Astrocyte of the cerebellum (primary cell): Measurements from ENCODE around the gene PMFBP1.

Experiments used
- DNase-seq: peaks from one replicate; pipeline ENCODE4 v3.0.0-alpha.2; 2011; ENCODE audit warnings: low read depth
- H3K4me3 ChIP-seq: 2 replicates; pipeline ENCODE4 v1.5.1; 2011; ENCODE audit warnings: mild to moderate bottlenecking, low read depth, low read length, moderate library complexity
- CTCF ChIP-seq: IDR thresholded peaks from 2 replicates; pipeline ENCODE4 v1.5.1; 2012; ENCODE audit warnings: low read length, low read depth, moderate library complexity, mild to moderate bottlenecking; ENCODE audit errors: missing control alignments
- in situ Hi-C: cut with HindIII; loops from 2 replicates; pipeline ENCODE4 v1.10.0; 2017; ENCODE audit warnings: low sequenced_read_pairs

PMFBP1 gene

GRCh38 chr16:72174726-72175125, 2.8 kb upstream of the PMFBP1 start:
- no peak overlapping the region for H3K4me3 ChIP-seq
- in situ Hi-C loops = no loop called here
- DNase-seq = no peak
- no peak for TF ChIP-seq CTCF

GRCh38 chr16:72173997-72174396, 2.0 kb upstream of the PMFBP1 start:
- in situ Hi-C loops = no loop called here
- no peak for TF ChIP-seq CTCF
- H3K4me3 ChIP-seq = no peak overlapping the region
- DNase-seq = no peak

- in situ Hi-C loops = no loop called here
- no peak overlapping the region for H3K4me3 ChIP-seq
- TF ChIP-seq CTCF = no peak
- DNase-seq = no peak
Observed at GRCh38 chr16:72171236-72171635, 719 bp downstream of the PMFBP1 start.

GRCh38 chr16:72169708-72170107, 2.2 kb downstream of the PMFBP1 start:
- no peak for TF ChIP-seq CTCF
- in situ Hi-C loops = no loop called here
- no peak overlapping the region for H3K4me3 ChIP-seq
- no peak for DNase-seq

- no peak overlapping the region for H3K4me3 ChIP-seq
- in situ Hi-C loops = no loop called here
- TF ChIP-seq CTCF = no peak
- no peak for DNase-seq
Observed at GRCh38 chr16:72168365-72168764, 3.6 kb downstream of the PMFBP1 start.

- DNase-seq = no peak
- H3K4me3 ChIP-seq = no peak overlapping the region
- in situ Hi-C loops = no loop called here
- TF ChIP-seq CTCF = no peak
Observed at GRCh38 chr16:72166954-72167561, 4.9 kb downstream of the PMFBP1 start.
